ENCODE results near the gene CHD2. TPM values are rescaled to one million over a fixed set of nuclear protein-coding genes. Genes with fewer than 3 reads are reported as not detected.

CHD2 gene
- total and polyA plus RNA-seq, 2 donors = 29.9 to 210 TPM

DNA sequence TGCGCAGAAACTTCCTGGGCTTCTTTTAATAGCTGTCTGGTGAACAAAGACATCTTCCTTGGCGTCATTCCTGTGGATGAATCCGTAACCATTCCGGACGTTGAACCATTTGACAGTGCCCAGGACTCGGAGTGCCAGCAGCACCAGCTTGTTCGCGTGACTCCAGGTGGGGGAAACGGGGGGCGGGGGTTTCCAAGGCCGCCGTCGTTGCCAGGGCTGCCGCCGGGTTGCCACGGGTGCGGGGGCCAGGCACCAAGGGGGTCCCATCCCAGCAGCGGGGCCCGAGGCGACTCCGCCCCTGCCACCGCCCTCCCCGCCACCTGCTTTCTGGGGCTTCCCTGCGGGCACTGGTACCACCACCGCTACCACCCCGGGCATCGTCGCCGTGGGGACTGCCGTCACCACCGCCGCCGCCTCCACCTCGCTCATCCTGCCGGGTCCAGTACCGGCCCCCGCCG, 166.1 kb downstream of the CHD2 start:
- no peak overlapping the region for H3K27ac ChIP-seq (ENCODE audit: low read depth)
- no peaks in the 10 kb centered on the region for H3K36me3 ChIP-seq (ENCODE audit: insufficient read depth)
- H3K4me1 ChIP-seq (ENCODE audit: insufficient read depth) = no peaks in the 10 kb centered on the region
- DNase-seq (ENCODE audit: extremely low spot score) = no peak
- no peak overlapping the region for H3K4me3 ChIP-seq (ENCODE audit: low read depth, low read length)
- 95% methylated on average over 38 of the region's 38 CpGs for WGBS

GRCh38 chr15:93066834-93067648, 166.9 kb downstream of the CHD2 start:
- Histone ChIP-seq H3K4me1 (ENCODE audit: insufficient read depth) (peaks cover 2% of the 10 kb centered on the region), H3K4me3 (ENCODE audit: low read depth, low read length) (no peak overlapping the region), H3K36me3 (ENCODE audit: insufficient read depth) (no peaks in the 10 kb centered on the region), H3K27ac (ENCODE audit: low read depth) (no peak overlapping the region)
- DNase-seq (ENCODE audit: extremely low spot score) = no peak
- WGBS = 75% methylated on average over 7 of the region's 7 CpGs

DNA sequence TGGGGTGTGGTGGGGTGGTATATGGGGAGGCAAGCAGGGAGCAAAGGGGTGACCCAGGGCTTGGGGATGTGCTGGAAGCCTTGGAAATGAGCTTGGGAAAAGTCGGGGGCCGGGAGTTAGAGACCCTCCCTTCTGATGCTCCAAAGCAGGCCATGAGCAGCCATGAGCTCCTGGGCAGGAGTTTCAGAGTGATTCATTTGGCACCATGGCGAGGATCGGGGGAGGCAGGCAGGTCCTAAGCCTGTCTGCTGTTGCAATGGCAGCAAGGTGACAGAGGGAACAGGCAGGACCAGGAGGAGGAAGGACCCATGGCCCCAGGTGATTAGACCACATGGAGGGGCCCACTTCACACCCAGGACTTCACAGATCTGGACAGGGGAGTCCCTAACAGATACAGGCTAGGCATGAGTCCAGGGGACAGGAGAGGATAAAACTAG, 167.5 kb downstream of the CHD2 start:
- H3K27ac ChIP-seq (ENCODE audit: low read depth) = no peak overlapping the region
- peaks cover 2% of the 10 kb centered on the region for H3K4me1 ChIP-seq (ENCODE audit: insufficient read depth)
- DNase-seq (ENCODE audit: extremely low spot score) = no peak

GRCh38 chr15:93068581-93069199, 168.6 kb downstream of the CHD2 start:
- Histone ChIP-seq H3K27ac (ENCODE audit: low read depth) (no peak overlapping the region), H3K4me1 (ENCODE audit: insufficient read depth) (peaks cover 2% of the 10 kb centered on the region), H3K36me3 (ENCODE audit: insufficient read depth) (no peaks in the 10 kb centered on the region), H3K4me3 (ENCODE audit: low read depth, low read length) (no peak overlapping the region)
- DNase-seq (ENCODE audit: extremely low spot score) = no peak
- 97% methylated on average over 6 of the region's 6 CpGs for WGBS

More for the DNA sequence above, 167.5 kb downstream of the CHD2 start:
- H3K4me3 ChIP-seq (ENCODE audit: low read depth, low read length) = no peak overlapping the region
- 83% methylated on average over 4 of the region's 4 CpGs for WGBS
- no peaks in the 10 kb centered on the region for H3K36me3 ChIP-seq (ENCODE audit: insufficient read depth)

GRCh38 chr15:93070132-93070531, 170.0 kb downstream of the CHD2 start:
- no peak for DNase-seq (ENCODE audit: extremely low spot score)
- Histone ChIP-seq H3K27ac (ENCODE audit: low read depth) (no peak overlapping the region), H3K4me1 (ENCODE audit: insufficient read depth) (peaks cover 2% of the 10 kb centered on the region), H3K36me3 (ENCODE audit: insufficient read depth) (no peaks in the 10 kb centered on the region), H3K4me3 (ENCODE audit: low read depth, low read length) (no peak overlapping the region)
- 85% methylated on average over 10 of the region's 10 CpGs for WGBS

DNA sequence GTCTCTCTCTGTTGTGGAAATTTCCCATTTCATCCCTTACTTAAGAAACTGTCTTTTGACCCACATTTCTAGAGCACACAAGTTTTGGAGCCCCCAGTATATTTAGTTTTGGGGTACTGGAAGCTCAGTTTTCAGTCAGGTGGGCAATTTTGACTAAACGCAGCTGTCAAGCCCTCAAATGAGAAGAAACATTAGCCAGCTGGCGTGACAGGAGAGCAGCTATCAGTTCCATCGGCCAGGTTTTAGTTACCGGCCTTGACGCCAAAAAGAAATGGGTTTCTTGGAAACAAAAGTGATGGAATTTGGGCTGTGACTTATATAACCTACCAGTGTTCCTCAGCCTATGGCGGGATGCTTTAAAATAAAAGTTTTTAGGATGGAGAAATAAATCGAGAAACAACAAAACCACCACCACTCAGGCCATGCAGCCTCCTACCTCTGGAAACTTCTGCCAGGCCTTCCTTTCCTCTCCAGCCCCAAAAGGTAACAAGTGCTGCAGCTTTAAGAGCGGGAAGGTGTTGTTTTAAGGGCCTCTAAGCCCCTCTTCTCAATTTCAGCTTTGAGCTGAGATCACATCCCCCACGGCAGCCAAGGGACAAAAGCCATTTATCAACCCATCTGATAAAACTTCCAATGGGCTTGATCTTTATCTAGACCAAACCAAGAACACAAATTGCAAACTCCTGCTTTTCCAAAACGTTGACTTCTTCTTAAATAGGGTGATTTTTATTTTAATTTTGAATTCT, 170.6 kb downstream of the CHD2 start:
- DNase-seq (ENCODE audit: extremely low spot score) = no peak
- peaks cover 2% of the 10 kb centered on the region for H3K4me1 ChIP-seq (ENCODE audit: insufficient read depth)
- no peak overlapping the region for H3K4me3 ChIP-seq (ENCODE audit: low read depth, low read length)
- no peak overlapping the region for H3K27ac ChIP-seq (ENCODE audit: low read depth)
- no peaks in the 10 kb centered on the region for H3K36me3 ChIP-seq (ENCODE audit: insufficient read depth)
- WGBS = 78% methylated on average over 10 of the region's 10 CpGs

GRCh38 chr15:93071469-93071936, 171.4 kb downstream of the CHD2 start:
- 47% methylated on average over 22 of the region's 22 CpGs for WGBS
- Histone ChIP-seq H3K4me3 (ENCODE audit: low read depth, low read length) (peak overlapping the region; percentile 58), H3K4me1 (ENCODE audit: insufficient read depth) (peaks cover 2% of the 10 kb centered on the region), H3K27ac (ENCODE audit: low read depth) (no peak overlapping the region), H3K36me3 (ENCODE audit: insufficient read depth) (no peaks in the 10 kb centered on the region)
- DNase-seq (ENCODE audit: extremely low spot score) = no peak

DNA sequence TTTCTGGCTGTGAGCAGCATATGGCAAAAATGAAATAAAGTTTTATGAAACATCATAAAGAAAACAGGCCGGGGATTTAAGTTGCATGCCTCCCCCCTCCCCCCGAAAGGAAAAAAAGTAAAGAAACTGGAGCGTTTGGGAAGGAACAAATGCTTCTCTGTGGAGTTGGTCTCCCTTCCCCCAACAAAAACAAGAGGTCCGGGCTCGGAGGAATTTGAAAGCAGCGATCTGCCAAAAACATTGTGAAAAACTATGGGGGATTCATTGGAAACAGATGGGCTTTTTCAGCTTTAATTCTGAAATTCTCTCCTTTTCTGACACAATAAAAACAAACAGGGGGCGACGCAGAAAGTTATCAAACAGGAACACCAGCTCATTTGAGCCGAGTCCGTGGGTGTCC, 171.9 kb downstream of the CHD2 start:
- Histone ChIP-seq H3K27ac (ENCODE audit: low read depth) (no peak overlapping the region), H3K4me1 (ENCODE audit: insufficient read depth) (peaks cover 2% of the 10 kb centered on the region), H3K36me3 (ENCODE audit: insufficient read depth) (no peaks in the 10 kb centered on the region), H3K4me3 (ENCODE audit: low read depth, low read length) (peak overlapping the region; percentile 58)
- 2% methylated on average over 10 of the region's 10 CpGs for WGBS
- DNase-seq (ENCODE audit: extremely low spot score) = no peak

DNA sequence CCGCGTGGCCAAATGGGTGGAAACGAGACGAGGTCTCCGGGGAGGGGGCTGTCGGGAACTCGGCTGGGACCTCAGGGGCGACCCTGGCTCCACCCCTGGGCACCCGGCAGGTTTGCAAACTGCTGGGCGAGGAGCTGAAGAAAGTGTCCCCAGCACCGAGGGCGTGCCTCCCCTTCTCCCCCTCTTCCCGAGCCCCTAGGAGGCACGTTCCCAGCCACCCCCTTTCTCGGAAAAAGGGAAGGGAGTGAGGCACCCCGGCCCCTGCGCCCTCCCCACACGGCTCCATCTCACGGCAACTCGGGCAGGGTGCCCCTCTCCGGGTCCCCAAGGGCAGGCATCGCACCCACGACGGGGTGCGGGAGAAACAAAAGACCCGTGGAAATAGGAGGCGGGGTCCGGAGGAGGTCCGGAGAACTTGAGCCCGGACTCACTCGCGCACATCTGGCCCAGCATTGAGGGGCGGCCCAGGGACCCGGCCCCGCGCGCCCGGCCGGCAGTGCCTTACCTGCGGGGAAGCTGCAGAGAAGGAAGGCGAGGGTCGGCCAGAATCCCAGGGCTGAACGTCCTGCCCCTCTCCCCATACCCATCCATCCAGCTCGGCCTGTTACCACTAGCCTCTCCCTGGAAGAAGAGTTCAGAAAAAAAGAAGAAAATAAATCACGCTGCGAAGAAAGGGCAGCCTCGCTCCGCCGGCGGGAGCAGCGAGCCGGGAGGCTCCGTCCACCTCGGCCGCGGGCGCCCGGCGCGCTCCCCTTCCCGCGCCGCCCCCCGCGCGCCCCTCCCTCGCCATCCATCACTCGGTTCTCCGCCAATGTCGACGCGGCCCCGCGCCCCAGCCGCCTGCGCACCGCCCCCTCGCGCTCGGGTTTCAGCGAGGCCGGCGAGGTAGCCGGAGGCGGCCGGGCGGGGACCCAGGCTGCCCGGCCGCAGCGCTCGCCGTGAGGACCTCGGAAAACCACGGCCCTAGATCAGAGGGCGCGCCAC, 172.6 kb downstream of the CHD2 start:
- peaks cover 2% of the 10 kb centered on the region for H3K4me1 ChIP-seq (ENCODE audit: insufficient read depth)
- H3K27ac ChIP-seq (ENCODE audit: low read depth) = no peak overlapping the region
- WGBS = under 1% methylated on average over 95 of the region's 96 CpGs
- no peak for DNase-seq (ENCODE audit: extremely low spot score)
- peak overlapping the region; percentile 58 for H3K4me3 ChIP-seq (ENCODE audit: low read depth, low read length)
- no peaks in the 10 kb centered on the region for H3K36me3 ChIP-seq (ENCODE audit: insufficient read depth)

GRCh38 chr15:93073465-93073952, 173.4 kb downstream of the CHD2 start:
- 49% methylated on average over 30 of the region's 30 CpGs for WGBS
- DNase-seq (ENCODE audit: extremely low spot score) = no peak
- Histone ChIP-seq H3K27ac (ENCODE audit: low read depth) (no peak overlapping the region), H3K36me3 (ENCODE audit: insufficient read depth) (no peaks in the 10 kb centered on the region), H3K4me1 (ENCODE audit: insufficient read depth) (peaks cover 2% of the 10 kb centered on the region), H3K4me3 (ENCODE audit: low read depth, low read length) (peak overlapping the region; percentile 58)

DNA sequence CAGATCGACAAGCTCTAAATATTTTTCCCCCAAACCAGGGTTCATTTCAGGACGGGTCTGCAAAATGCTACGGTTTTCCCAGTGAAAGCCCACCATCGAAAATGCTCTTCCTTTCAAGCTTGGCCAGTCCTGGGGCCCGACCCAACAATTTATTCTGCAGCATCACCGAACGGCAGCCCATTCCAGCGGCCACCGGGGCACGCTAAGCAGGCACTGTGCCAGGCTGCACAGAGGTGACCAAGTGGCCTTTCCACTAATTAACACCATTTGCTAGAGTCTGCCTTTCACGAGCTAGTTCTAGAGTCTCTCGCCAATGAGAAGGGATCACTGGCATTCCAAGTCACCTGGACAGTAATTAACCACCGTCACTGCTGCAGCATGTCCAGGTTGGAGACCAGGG, 174.5 kb downstream of the CHD2 start:
- Histone ChIP-seq H3K4me1 (ENCODE audit: insufficient read depth) (peaks cover 2% of the 10 kb centered on the region), H3K4me3 (ENCODE audit: low read depth, low read length) (no peak overlapping the region), H3K36me3 (ENCODE audit: insufficient read depth) (no peaks in the 10 kb centered on the region), H3K27ac (ENCODE audit: low read depth) (no peak overlapping the region)
- no peak for DNase-seq (ENCODE audit: extremely low spot score)
- 91% methylated on average over 13 of the region's 13 CpGs for WGBS

DNA sequence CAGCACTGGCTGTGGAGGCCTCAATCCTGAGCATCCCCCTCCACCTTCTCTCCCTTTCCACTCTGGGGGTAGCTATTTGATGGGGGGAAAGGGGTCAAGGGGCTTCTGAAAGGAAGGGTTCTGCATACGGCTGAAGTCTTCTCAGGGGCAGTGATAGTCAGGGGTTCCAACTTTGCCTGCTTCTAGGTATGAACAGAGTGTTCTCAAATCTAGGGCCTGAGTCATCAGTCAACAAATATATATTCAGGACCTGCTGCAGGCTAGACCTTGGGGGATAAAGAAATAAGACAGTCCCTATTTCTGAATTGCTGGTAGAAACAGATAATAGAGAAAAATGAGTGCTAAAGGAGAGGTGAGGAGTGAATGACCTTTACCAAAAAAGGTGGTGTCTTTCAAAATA, 176.1 kb downstream of the CHD2 start:
- no peak overlapping the region for H3K27ac ChIP-seq (ENCODE audit: low read depth)
- H3K4me1 ChIP-seq (ENCODE audit: insufficient read depth) = peaks cover 2% of the 10 kb centered on the region
- no peak overlapping the region for H3K4me3 ChIP-seq (ENCODE audit: low read depth, low read length)
- no peak for DNase-seq (ENCODE audit: extremely low spot score)
- WGBS = 95% methylated on average over 1 of the region's 1 CpG
- no peaks in the 10 kb centered on the region for H3K36me3 ChIP-seq (ENCODE audit: insufficient read depth)
